SW 1271 (cell line): ENCODE data around the gene TMEM212.
"Not testable (repeated sequence)": the region's sequence is repeated elsewhere in the genome, so short reads cannot be mapped to it uniquely, and the experiment has no call there.

Experiments
- DNase-seq, 2 experiments: peaks; one replicate each; lab custom pipeline; 2025; lab: John Stamatoyannopoulos, UW

The TMEM212 gene

GRCh38 chr3:171892457-171892856 lies 49.3 kb downstream of the TMEM212 start:
- DNase-seq = no peak

GRCh38 chr3:171895291-171895690 lies 52.1 kb downstream of the TMEM212 start:
- no peak for DNase-seq

- DNase-seq = no peak
Measured at GRCh38 chr3:171895900-171896299, 52.8 kb downstream of the TMEM212 start.

- no peak for DNase-seq
Measured at GRCh38 chr3:171896316-171896715, 53.2 kb downstream of the TMEM212 start.

- no peak for DNase-seq
Measured at GRCh38 chr3:171898192-171898591, 55.0 kb downstream of the TMEM212 start.

GRCh38 chr3:171900446-171900845 lies 57.3 kb downstream of the TMEM212 start:
- no peak for DNase-seq

GRCh38 chr3:171901615-171902312 lies 58.6 kb downstream of the TMEM212 start:
- DNase-seq = no peak

GRCh38 chr3:171904829-171905228 lies 61.7 kb downstream of the TMEM212 start:
- no peak for DNase-seq

GRCh38 chr3:171906503-171906902 lies 63.4 kb downstream of the TMEM212 start:
- not testable (repeated sequence) for DNase-seq

- no peak for DNase-seq
Measured at GRCh38 chr3:171906951-171907676, 64.0 kb downstream of the TMEM212 start.

GRCh38 chr3:171907761-171908160 lies 64.6 kb downstream of the TMEM212 start:
- DNase-seq = no peak

- DNase-seq = no peak
Measured at GRCh38 chr3:171908731-171909130, 65.6 kb downstream of the TMEM212 start.
